ENCODE measurements around the gene C8B. TPM values are rescaled to one million over a fixed set of nuclear protein-coding genes. Genes with fewer than 3 reads are reported as not detected.

C8B gene
- total and polyA plus RNA-seq, 12 donors = not detected

DNA sequence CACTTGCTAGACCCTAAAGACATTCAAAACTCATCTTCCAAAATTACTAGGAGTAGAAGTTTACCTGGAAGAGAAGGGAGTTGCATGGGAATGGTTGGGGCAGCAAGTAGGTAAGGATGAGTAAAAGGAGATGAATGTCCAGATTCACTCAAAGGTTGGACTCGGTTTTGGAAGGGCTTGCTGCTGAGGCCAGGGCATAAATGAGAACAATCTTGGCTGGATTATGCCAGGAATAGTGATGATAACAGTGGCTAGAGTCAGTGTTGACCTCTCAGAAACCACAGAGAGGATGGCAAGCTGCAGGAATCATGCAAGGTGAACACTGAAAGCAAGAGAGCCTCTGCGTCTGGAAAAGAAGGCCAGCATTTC lies 67.8 kb downstream of the C8B start:
- no peaks in the 10 kb centered on the region for H3K27me3 ChIP-seq
- no peaks in the 10 kb centered on the region for H3K9me3 ChIP-seq
- peaks cover 0 to 25% (median 12%) of the 10 kb centered on the region in 9 donors for H3K4me1 ChIP-seq
- TF ChIP-seq, protein P1, sequence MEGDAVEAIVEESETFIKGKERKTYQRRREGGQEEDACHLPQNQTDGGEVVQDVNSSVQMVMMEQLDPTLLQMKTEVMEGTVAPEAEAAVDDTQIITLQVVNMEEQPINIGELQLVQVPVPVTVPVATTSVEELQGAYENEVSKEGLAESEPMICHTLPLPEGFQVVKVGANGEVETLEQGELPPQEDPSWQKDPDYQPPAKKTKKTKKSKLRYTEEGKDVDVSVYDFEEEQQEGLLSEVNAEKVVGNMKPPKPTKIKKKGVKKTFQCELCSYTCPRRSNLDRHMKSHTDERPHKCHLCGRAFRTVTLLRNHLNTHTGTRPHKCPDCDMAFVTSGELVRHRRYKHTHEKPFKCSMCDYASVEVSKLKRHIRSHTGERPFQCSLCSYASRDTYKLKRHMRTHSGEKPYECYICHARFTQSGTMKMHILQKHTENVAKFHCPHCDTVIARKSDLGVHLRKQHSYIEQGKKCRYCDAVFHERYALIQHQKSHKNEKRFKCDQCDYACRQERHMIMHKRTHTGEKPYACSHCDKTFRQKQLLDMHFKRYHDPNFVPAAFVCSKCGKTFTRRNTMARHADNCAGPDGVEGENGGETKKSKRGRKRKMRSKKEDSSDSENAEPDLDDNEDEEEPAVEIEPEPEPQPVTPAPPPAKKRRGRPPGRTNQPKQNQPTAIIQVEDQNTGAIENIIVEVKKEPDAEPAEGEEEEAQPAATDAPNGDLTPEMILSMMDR (IDR thresholded peaks at IDR 0.05) = no peak
- no peak overlapping the region for H3K27ac ChIP-seq
- intact Hi-C loops (cut with DNase I) = no loop called here
- no peak overlapping the region for H3K4me3 ChIP-seq
- DNase-seq (no peak), ATAC-seq (no peak)
- WGBS, 2 donors = 71 to 80% methylated on average over 2 of the region's 2 CpGs
- no peaks in the 10 kb centered on the region for H3K36me3 ChIP-seq

DNA sequence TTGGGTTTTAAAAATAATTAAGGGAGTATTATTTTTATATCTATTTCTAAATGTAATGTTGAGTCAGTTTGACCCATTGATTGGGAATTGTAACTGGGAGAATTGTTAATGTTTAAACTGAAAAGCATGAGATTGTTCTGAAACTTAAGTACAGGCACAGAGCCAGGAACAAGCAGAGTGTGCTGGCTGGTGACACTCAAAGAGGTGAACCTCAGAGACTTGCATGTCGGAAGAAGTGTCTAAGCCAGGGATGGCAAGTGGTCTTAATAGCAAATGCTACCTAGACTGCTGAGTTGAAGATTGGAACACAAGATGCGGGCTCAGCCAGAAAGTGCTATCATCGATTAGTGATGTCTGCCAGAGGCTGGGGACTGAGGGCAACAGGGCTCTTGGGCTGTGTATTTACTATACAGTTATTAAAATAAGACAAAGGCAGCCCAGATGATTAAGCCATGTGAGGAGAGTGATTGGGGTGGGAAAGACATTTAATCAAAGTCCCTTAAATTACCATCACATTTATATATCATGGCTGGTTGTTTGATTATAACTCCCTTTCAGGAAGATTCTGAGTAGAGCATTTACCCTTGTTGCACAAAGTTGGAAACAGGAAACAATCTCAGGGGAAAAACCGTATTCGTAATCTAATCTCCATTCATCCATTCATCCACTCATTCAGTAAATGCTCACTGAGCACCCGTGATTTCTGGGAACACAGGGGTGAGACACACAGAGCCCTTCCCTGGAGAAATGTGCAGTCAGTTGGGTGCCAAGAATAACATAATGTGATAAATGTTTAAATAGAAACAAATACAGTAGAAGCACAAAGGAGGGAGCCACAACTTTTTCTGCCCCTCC lies 68.4 kb downstream of the C8B start:
- H3K36me3 ChIP-seq = no peaks in the 10 kb centered on the region
- intact Hi-C loops (cut with DNase I) = no loop called here
- H3K27me3 ChIP-seq = no peaks in the 10 kb centered on the region
- 40 to 45% methylated on average over 6 of the region's 6 CpGs for WGBS, 2 donors
- H3K27ac ChIP-seq = no peak overlapping the region
- peak in 1 of 2 donors; percentile 16 for DNase-seq
- peaks cover 0 to 25% (median 12%) of the 10 kb centered on the region in 9 donors for H3K4me1 ChIP-seq
- ATAC-seq = peak in 6 of 8 donors; percentile 33 to 78 (median 52)
- no peak overlapping the region for H3K4me3 ChIP-seq
- no peaks in the 10 kb centered on the region for H3K9me3 ChIP-seq
- TF ChIP-seq, protein P1 (IDR thresholded peaks at IDR 0.05) = no peak

DNA sequence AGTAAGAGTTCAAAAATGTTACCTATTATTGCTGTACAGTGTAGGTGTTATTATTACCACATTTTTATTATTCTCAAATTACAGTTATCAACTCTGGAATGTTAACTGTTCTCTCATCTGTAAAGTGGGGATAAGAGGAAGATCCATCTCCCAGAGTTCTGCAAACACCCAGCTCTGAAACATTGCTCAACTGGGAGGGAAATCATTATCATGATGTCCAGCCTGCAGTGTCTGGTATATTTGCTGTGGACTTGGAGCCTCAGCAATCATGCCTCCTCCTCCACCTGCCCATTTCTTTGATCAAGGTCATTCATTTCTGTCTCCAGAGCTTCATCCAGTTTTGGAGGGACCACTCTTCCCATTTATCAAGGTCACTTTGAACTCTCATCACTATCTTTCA lies 71.8 kb downstream of the C8B start:
- Histone ChIP-seq H3K4me1 (peaks cover 0 to 22% (median 12%) of the 10 kb centered on the region in 9 donors), H3K4me3 (no peak overlapping the region), H3K27me3 (no peaks in the 10 kb centered on the region), H3K36me3 (no peaks in the 10 kb centered on the region), H3K27ac (no peak overlapping the region), H3K9me3 (no peaks in the 10 kb centered on the region)
- DNase-seq (no peak), ATAC-seq (no peak)
- TF ChIP-seq, protein P1 (IDR thresholded peaks at IDR 0.05) = no peak
- intact Hi-C loops (cut with DNase I) = no loop called here

DNA sequence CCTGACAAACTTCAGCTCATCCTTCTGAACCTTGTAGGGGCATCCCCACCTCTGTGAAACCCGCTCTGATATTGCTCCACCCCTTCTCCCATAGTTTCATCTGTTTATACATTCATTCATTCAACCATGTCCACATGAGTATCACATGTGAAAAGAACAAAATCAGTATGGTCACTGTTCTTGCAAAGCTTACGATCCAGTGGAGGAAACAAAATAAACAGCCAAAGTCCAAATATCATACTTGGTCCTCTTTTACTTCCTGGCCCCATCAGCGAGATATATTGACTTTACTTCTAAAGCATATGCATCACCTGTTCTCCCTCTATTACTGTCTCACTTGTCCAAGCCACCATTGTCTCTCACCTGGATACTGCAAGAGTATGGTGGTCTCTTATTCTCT lies 75.6 kb downstream of the C8B start:
- DNase-seq (no peak), ATAC-seq (no peak)

More for the DNA sequence above, 75.6 kb downstream of the C8B start:
- 86 to 87% methylated on average over 3 of the region's 3 CpGs for WGBS, 2 donors
- Histone ChIP-seq H3K4me1 (no peaks in the 10 kb centered on the region), H3K27ac (no peak overlapping the region), H3K4me3 (no peak overlapping the region), H3K27me3 (no peaks in the 10 kb centered on the region), H3K9me3 (no peaks in the 10 kb centered on the region), H3K36me3 (no peaks in the 10 kb centered on the region)
- TF ChIP-seq, protein P1 (IDR thresholded peaks at IDR 0.05) = no peak
- intact Hi-C loops (cut with DNase I) = no loop called here

All from heart right ventricle (tissue), 16 donors.